ENCODE results near the gene UVSSA. TPM values are rescaled to one million over a fixed set of nuclear protein-coding genes. Genes with fewer than 3 reads are reported as not detected.
A peak's percentile ranks its signal among the peaks of the same experiment; 100 is the strongest.

UVSSA gene
- total RNA-seq, 3 donors from 2014 or later = 13.9 to 22.9 (median 14.3) TPM

- Histone ChIP-seq H3K4me1 (no peaks in the 10 kb centered on the region), H3K27ac (no peak overlapping the region), H3K9me3 (peaks cover 9 to 20% of the 10 kb centered on the region in 2 donors), H3K36me3 (no peaks in the 10 kb centered on the region), H3K4me3 (no peak overlapping the region), H3K27me3 (peaks cover 0 to 30% of the 10 kb centered on the region in 2 donors)
- TF ChIP-seq POLR2A (IDR thresholded peaks at IDR 0.05) (no peak), CTCF (IDR thresholded peaks at IDR 0.05) (no peak), POLR2AphosphoS5 (IDR thresholded peaks at IDR 0.05) (no peak)
- DNase-seq (ENCODE audit: low spot score in 2 of 2) = peak in 1 of 2 donors; percentile 37
- intact Hi-C loops (cut with DNase I; ENCODE audit: low total_unique reads) = no loop called here
Measured at GRCh38 chr4:1396806-1397455, 49.9 kb downstream of the UVSSA start.

GRCh38 chr4:1398681-1399507, 51.9 kb downstream of the UVSSA start:
- no peaks in the 10 kb centered on the region for H3K36me3 ChIP-seq
- H3K4me3 ChIP-seq = no peak overlapping the region
- TF ChIP-seq CTCF (IDR thresholded peaks at IDR 0.05) = no peak
- TF ChIP-seq POLR2A (IDR thresholded peaks at IDR 0.05) = no peak
- TF ChIP-seq POLR2AphosphoS5 (IDR thresholded peaks at IDR 0.05) = no peak
- DNase-seq (ENCODE audit: low spot score in 2 of 2) = peak in 1 of 2 donors; percentile 36
- no peak overlapping the region for H3K27ac ChIP-seq
- intact Hi-C loops (cut with DNase I; ENCODE audit: low total_unique reads) = no loop called here
- no peaks in the 10 kb centered on the region for H3K4me1 ChIP-seq
- H3K9me3 ChIP-seq = peaks cover 0 to 18% of the 10 kb centered on the region in 2 donors
- peaks cover 0 to 49% of the 10 kb centered on the region in 2 donors for H3K27me3 ChIP-seq

GRCh38 chr4:1399508-1400190, 52.6 kb downstream of the UVSSA start:
- Histone ChIP-seq H3K27me3 (peaks cover 0 to 57% of the 10 kb centered on the region in 2 donors), H3K27ac (no peak overlapping the region), H3K4me1 (no peaks in the 10 kb centered on the region), H3K9me3 (peaks cover 0 to 16% of the 10 kb centered on the region in 2 donors), H3K36me3 (no peaks in the 10 kb centered on the region), H3K4me3 (no peak overlapping the region)
- intact Hi-C loops (cut with DNase I; ENCODE audit: low total_unique reads) = no loop called here
- peak in 1 of 2 donors; percentile 31 for DNase-seq (ENCODE audit: low spot score in 2 of 2)
- TF ChIP-seq POLR2AphosphoS5 (IDR thresholded peaks at IDR 0.05) (no peak), POLR2A (IDR thresholded peaks at IDR 0.05) (no peak), CTCF (IDR thresholded peaks at IDR 0.05) (no peak)

- DNase-seq (ENCODE audit: low spot score in 2 of 2) = peak in 1 of 2 donors; percentile 45
- H3K27me3 ChIP-seq = peaks cover 0 to 64% of the 10 kb centered on the region in 2 donors
Measured at GRCh38 chr4:1400191-1400805, 53.3 kb downstream of the UVSSA start.

GRCh38 chr4:1400831-1401408, 53.9 kb downstream of the UVSSA start:
- H3K27ac ChIP-seq = no peak overlapping the region
- H3K4me3 ChIP-seq = no peak overlapping the region
- TF ChIP-seq POLR2A (IDR thresholded peaks at IDR 0.05) = no peak
- TF ChIP-seq CTCF (IDR thresholded peaks at IDR 0.05) = no peak
- no peak for TF ChIP-seq POLR2AphosphoS5 (IDR thresholded peaks at IDR 0.05)
- H3K9me3 ChIP-seq = peaks cover 0 to 16% of the 10 kb centered on the region in 2 donors
- H3K36me3 ChIP-seq = no peaks in the 10 kb centered on the region
- H3K4me1 ChIP-seq = no peaks in the 10 kb centered on the region
- no peak for DNase-seq (ENCODE audit: low spot score in 2 of 2)
- H3K27me3 ChIP-seq = peaks cover 0 to 70% of the 10 kb centered on the region in 2 donors
- intact Hi-C loops (cut with DNase I; ENCODE audit: low total_unique reads) = no loop called here

More at GRCh38 chr4:1400191-1400805, 53.3 kb downstream of the UVSSA start:
- intact Hi-C loops (cut with DNase I; ENCODE audit: low total_unique reads) = no loop called here
- Histone ChIP-seq H3K36me3 (no peaks in the 10 kb centered on the region), H3K27ac (no peak overlapping the region), H3K9me3 (peaks cover 0 to 16% of the 10 kb centered on the region in 2 donors), H3K4me1 (no peaks in the 10 kb centered on the region), H3K4me3 (no peak overlapping the region)
- TF ChIP-seq POLR2AphosphoS5 (IDR thresholded peaks at IDR 0.05) (no peak), POLR2A (IDR thresholded peaks at IDR 0.05) (no peak)

All from breast epithelium (tissue), 4 donors.